IMR-90 (cell line): ENCODE measurements around the gene DDX53.

Experiments
- CHD1 ChIP-seq: IDR thresholded peaks from 2 replicates; pipeline ENCODE4 v1.6.1; 2012; ENCODE audit warnings: low read depth, low read length, improper control_type of control experiment
- CTCF ChIP-seq: conservative IDR thresholded peaks from 2 replicates; pipeline ENCODE4 v1.5.1; 2012; ENCODE audit warnings: mild to moderate bottlenecking, low read depth, low read length, improper control_type of control experiment
- ELK1 ChIP-seq: fragments of 150-350 bp; IDR thresholded peaks from 2 replicates; pipeline ENCODE4 v1.6.1; 2016; ENCODE audit warnings: low read depth, mild to moderate bottlenecking, low read length, moderate library complexity, borderline replicate concordance
- MAZ ChIP-seq: IDR thresholded peaks from 2 replicates; pipeline ENCODE4 v1.6.1; 2012; ENCODE audit warnings: low read depth, mild to moderate bottlenecking, low read length, improper control_type of control experiment, moderate library complexity, borderline replicate concordance
- MXI1 ChIP-seq: IDR thresholded peaks from 2 replicates; pipeline ENCODE4 v1.6.1; 2012; ENCODE audit warnings: low read depth, mild to moderate bottlenecking, low read length, moderate library complexity, borderline replicate concordance
- NFE2L2 ChIP-seq: fragments of 150-350 bp; IDR thresholded peaks from 2 replicates; pipeline ENCODE4 v1.6.1; 2016; ENCODE audit warnings: low read depth, mild to moderate bottlenecking, low read length
- POLR2A ChIP-seq: IDR thresholded peaks from 2 replicates; pipeline ENCODE4 v1.6.1; 2012; ENCODE audit warnings: mild to moderate bottlenecking, low read depth, low read length
- RAD21 ChIP-seq: IDR thresholded peaks from 2 replicates; pipeline ENCODE4 v1.6.1; 2012; ENCODE audit warnings: low read length, improper control_type of control experiment
- RFX5 ChIP-seq: IDR thresholded peaks from 2 replicates; pipeline ENCODE4 v1.8.0; 2012; ENCODE audit warnings: low read depth, mild to moderate bottlenecking, low read length, moderate library complexity
- SMC3 ChIP-seq: fragments of 150-350 bp; IDR thresholded peaks from 2 replicates; pipeline ENCODE4 v1.6.1; 2016; ENCODE audit warnings: low read depth, mild to moderate bottlenecking, antibody characterized with exemption, low read length, moderate library complexity

- TF ChIP-seq ELK1 (no peak), CTCF (no peak), CHD1 (no peak), POLR2A (no peak), RFX5 (no peak), MXI1 (no peak), NFE2L2 (no peak), MAZ (no peak), RAD21 (no peak), SMC3 (no peak)
Observed at GRCh38 chrX:22970861-22971260, 28.9 kb upstream of the DDX53 start.
